Progenitor cell of endocrine pancreas (in vitro differentiated cells): ENCODE results near the gene CLCN5. TPM values are rescaled to one million over a fixed set of nuclear protein-coding genes. Genes with fewer than 3 reads are reported as not detected.

ENCODE experiments used
- DNase-seq: peaks from one replicate; pipeline ENCODE4 v3.0.0; 2021; ENCODE audit warnings: low spot score; ENCODE audit not compliant: unreplicated experiment
- H3K27ac Mint-ChIP-seq: 2 replicates; pipeline ENCODE4 v1.8.0; 2021; ENCODE audit warnings: mild to moderate bottlenecking, moderate library complexity, mixed read lengths
- H3K27me3 Mint-ChIP-seq: 2 replicates; pipeline ENCODE4 v1.8.0; 2021; ENCODE audit warnings: mixed read lengths
- H3K36me3 Mint-ChIP-seq: 2 replicates; pipeline ENCODE4 v1.8.0; 2022; ENCODE audit warnings: mixed read lengths; ENCODE audit not compliant: insufficient read depth
- H3K4me1 Mint-ChIP-seq: 2 replicates; pipeline ENCODE4 v1.8.0; 2021; ENCODE audit warnings: low read depth, mixed read lengths
- H3K4me3 Mint-ChIP-seq: 2 replicates; pipeline ENCODE4 v1.8.0; 2021; ENCODE audit warnings: low read depth, mild to moderate bottlenecking, moderate library complexity, mixed read lengths
- H3K9me3 Mint-ChIP-seq: 2 replicates; pipeline ENCODE4 v1.8.0; 2021; ENCODE audit warnings: low read depth, mixed read lengths
- total RNA-seq: library from RNA; stranded (reverse); gene quantifications from 2 replicates; pipeline ENCODE4 v1.2.1, GENCODE V29; 2021
- TF ChIP-seq, protein P1 (sequence below): fragments of 200-600 bp; sonication (generic); IDR thresholded peaks from one replicate; pipeline ENCODE4 v1.5.0; 2021; ENCODE audit warnings: antibody characterized with exemption, mild to moderate bottlenecking; ENCODE audit not compliant: unreplicated experiment

CLCN5 gene
- total RNA-seq, 1 donor from 2014 or later, result 14.0 TPM

DNA sequence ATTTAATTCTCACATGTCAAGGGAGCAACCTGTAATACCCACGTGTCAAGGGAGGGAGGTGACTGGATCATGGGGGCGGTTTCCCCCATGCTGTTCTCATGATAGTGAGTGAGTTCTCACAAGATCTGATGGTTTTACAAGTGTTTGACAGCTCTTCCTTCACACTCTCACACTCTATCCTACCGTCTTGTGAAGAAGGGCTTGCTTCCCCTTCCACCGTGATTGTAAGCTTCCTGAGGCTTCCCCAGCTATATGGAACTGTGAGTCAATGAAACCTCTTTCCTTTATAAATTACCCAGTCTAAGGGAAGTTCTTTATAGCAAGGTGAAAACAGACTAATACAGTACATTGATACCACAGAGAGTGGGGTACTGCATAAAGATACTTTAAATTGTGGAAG, 25.4 kb upstream of the CLCN5 start:
- TF ChIP-seq, protein P1, sequence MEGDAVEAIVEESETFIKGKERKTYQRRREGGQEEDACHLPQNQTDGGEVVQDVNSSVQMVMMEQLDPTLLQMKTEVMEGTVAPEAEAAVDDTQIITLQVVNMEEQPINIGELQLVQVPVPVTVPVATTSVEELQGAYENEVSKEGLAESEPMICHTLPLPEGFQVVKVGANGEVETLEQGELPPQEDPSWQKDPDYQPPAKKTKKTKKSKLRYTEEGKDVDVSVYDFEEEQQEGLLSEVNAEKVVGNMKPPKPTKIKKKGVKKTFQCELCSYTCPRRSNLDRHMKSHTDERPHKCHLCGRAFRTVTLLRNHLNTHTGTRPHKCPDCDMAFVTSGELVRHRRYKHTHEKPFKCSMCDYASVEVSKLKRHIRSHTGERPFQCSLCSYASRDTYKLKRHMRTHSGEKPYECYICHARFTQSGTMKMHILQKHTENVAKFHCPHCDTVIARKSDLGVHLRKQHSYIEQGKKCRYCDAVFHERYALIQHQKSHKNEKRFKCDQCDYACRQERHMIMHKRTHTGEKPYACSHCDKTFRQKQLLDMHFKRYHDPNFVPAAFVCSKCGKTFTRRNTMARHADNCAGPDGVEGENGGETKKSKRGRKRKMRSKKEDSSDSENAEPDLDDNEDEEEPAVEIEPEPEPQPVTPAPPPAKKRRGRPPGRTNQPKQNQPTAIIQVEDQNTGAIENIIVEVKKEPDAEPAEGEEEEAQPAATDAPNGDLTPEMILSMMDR, result no peak
- Mint-ChIP-seq H3K4me3 (no peak overlapping the region), H3K4me1 (peaks cover 9% of the 10 kb centered on the region), H3K27ac (no peak overlapping the region), H3K27me3 (no peaks in the 10 kb centered on the region), H3K36me3 (peaks cover 5% of the 10 kb centered on the region), H3K9me3 (peaks cover 35% of the 10 kb centered on the region)
- DNase-seq, result no peak

DNA sequence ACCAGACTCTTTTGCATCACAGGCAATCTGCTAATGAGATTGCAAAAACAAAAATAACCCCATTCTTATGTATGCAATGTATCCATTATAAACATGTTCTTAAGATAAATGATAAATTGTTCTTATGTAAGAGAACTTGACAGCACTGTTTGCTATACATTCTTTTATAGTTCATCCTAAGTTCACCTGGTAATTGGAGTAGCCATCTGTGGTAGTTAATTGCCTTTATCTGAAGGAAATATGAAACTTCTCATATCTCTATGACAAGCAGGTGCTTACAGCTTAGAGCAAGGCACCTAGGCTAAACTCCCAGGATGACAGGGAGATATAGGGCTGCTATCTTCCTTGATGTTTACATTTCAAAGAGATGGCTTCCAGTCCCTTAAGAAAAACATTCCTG, 21.3 kb upstream of the CLCN5 start:
- Mint-ChIP-seq H3K27ac (no peak overlapping the region), H3K4me1 (peaks cover 10% of the 10 kb centered on the region), H3K4me3 (no peak overlapping the region), H3K36me3 (peaks cover 5% of the 10 kb centered on the region), H3K27me3 (no peaks in the 10 kb centered on the region), H3K9me3 (peaks cover 38% of the 10 kb centered on the region)
- TF ChIP-seq, protein P1, result no peak
- no peak for DNase-seq

DNA sequence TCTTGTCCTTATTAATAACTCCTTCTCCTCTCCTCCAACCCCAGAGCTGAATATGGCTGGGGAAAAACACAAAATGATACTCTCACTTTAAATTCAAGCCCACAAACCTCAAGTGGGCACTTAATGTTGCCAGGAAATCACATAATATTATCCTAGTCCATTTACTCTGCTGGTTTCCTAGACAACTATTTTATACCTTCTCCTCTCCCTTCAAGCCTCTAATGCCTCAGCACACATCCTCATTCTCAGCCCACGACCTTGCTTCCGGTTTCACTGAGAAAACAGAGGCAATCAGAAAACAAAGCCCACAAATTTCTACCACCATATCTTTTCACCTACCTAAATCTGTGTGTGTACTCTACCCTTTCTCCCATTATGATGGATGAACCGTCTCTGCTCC, 12.1 kb upstream of the CLCN5 start:
- TF ChIP-seq, protein P1, result no peak
- H3K9me3 Mint-ChIP-seq, result peaks cover 15% of the 10 kb centered on the region
- H3K27ac Mint-ChIP-seq, result no peak overlapping the region
- H3K27me3 Mint-ChIP-seq, result no peaks in the 10 kb centered on the region
- H3K4me1 Mint-ChIP-seq, result no peaks in the 10 kb centered on the region
- H3K4me3 Mint-ChIP-seq, result no peak overlapping the region
- H3K36me3 Mint-ChIP-seq, result no peaks in the 10 kb centered on the region
- DNase-seq, result no peak

DNA sequence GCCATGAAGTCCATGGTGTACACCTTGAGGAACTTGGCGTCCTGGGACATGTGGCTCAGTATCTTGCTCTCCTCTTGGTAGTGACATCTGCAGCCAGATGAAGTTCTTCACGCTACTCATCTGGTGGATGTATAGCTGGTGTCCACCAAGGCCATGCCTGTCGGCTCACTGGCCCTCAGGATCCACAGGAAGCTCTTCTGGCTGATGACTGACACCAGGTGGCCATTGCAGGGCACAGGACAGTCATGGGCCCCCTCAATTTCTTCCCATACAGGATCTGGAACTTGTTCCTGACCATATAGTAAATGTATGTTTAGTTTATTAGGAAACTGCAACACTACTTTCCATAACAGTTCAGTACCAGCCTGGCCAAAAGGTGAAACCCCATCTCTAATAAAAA, 10.3 kb upstream of the CLCN5 start:
- no peaks in the 10 kb centered on the region for H3K4me1 Mint-ChIP-seq
- peaks cover 13% of the 10 kb centered on the region for H3K9me3 Mint-ChIP-seq
- no peaks in the 10 kb centered on the region for H3K27me3 Mint-ChIP-seq
- H3K27ac Mint-ChIP-seq, result no peak overlapping the region
- no peak overlapping the region for H3K4me3 Mint-ChIP-seq
- TF ChIP-seq, protein P1, result no peak
- H3K36me3 Mint-ChIP-seq, result no peaks in the 10 kb centered on the region
- no peak for DNase-seq

DNA sequence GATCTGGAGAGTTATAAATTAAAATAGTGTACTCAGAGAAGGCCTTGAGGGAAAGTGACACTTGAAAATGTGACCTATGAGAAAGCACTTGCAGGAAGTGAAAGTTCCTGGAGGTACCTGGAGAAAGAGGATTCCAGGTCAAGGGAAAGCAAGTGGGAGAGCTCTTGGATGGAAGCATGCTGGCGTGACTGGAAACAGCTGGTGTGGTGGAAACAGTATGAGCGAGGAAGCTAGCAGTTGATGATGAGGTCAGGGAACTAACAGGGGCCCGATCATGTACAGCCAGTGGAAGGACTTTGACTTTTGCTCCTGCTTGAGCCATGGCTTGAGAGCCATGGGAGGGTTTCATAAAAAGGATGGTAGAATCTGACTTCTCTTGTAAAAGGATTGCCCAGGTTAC, 9.5 kb upstream of the CLCN5 start:
- Mint-ChIP-seq H3K9me3 (peaks cover 9% of the 10 kb centered on the region), H3K4me1 (no peaks in the 10 kb centered on the region), H3K27ac (no peak overlapping the region), H3K36me3 (no peaks in the 10 kb centered on the region), H3K27me3 (no peaks in the 10 kb centered on the region), H3K4me3 (no peak overlapping the region)
- TF ChIP-seq, protein P1, result no peak
- no peak for DNase-seq
